Measurements from ENCODE around the gene TMED8.
"Not testable (repeated sequence)": the region's sequence is repeated elsewhere in the genome, so short reads cannot be mapped to it uniquely, and the experiment has no call there.

Gene TMED8

GRCh38 chr14:77376771-77377501 is at the start of gene TMED8, which contains the start of gene SAMD15:
TSS of gene TMED8 (minus strand) at chr14:77377094. CDS start at chr14:77377053, 41 bp downstream.
TSS of gene SAMD15 (plus strand) at chr14:77377379. CDS start at chr14:77377419, 40 bp downstream.
- DNase-seq (ENCODE audit: low read depth): peak; percentile 64

- no peak for DNase-seq (ENCODE audit: low read depth)
Measured at GRCh38 chr14:77426396-77426795, 49.5 kb upstream of the TMED8 start.

GRCh38 chr14:77424862-77425261 is 48.0 kb upstream of the TMED8 start:
- DNase-seq (ENCODE audit: low read depth): no peak

- DNase-seq (ENCODE audit: low read depth): no peak
Measured at GRCh38 chr14:77423423-77423822, 46.5 kb upstream of the TMED8 start, which contains the start of gene NOXRED1. TSS of gene NOXRED1 (minus strand) at chr14:77423523. CDS start at chr14:77422889, 634 bp downstream.

- peak; percentile 25 for DNase-seq (ENCODE audit: low read depth)
Measured at GRCh38 chr14:77421201-77421600, 44.3 kb upstream of the TMED8 start.

GRCh38 chr14:77416836-77417235 is 39.9 kb upstream of the TMED8 start:
- DNase-seq (ENCODE audit: low read depth): no peak

- not testable (repeated sequence) for DNase-seq (ENCODE audit: low read depth)
Measured at GRCh38 chr14:77416098-77416497, 39.2 kb upstream of the TMED8 start.

- DNase-seq (ENCODE audit: low read depth): not testable (repeated sequence)
Measured at GRCh38 chr14:77415403-77416030, 38.6 kb upstream of the TMED8 start.

GRCh38 chr14:77409131-77409533 is 32.2 kb upstream of the TMED8 start:
- no peak for DNase-seq (ENCODE audit: low read depth)

GRCh38 chr14:77407158-77407557 is 30.3 kb upstream of the TMED8 start:
- DNase-seq (ENCODE audit: low read depth): no peak

GRCh38 chr14:77406718-77407117 is 29.8 kb upstream of the TMED8 start:
- no peak for DNase-seq (ENCODE audit: low read depth)

GRCh38 chr14:77406086-77406485 is 29.2 kb upstream of the TMED8 start:
- DNase-seq (ENCODE audit: low read depth): no peak

- no peak for DNase-seq (ENCODE audit: low read depth)
Measured at GRCh38 chr14:77403768-77404167, 26.9 kb upstream of the TMED8 start.

GRCh38 chr14:77400216-77400615 is 23.3 kb upstream of the TMED8 start:
- no peak for DNase-seq (ENCODE audit: low read depth)

- no peak for DNase-seq (ENCODE audit: low read depth)
Measured at GRCh38 chr14:77390188-77390587, 13.3 kb upstream of the TMED8 start.

- no peak for DNase-seq (ENCODE audit: low read depth)
Measured at GRCh38 chr14:77378701-77379100, 1.8 kb upstream of the TMED8 start.

GRCh38 chr14:77377502-77377844 is 579 bp upstream of the TMED8 start:
- no peak for DNase-seq (ENCODE audit: low read depth)

- no peak for DNase-seq (ENCODE audit: low read depth)
Measured at GRCh38 chr14:77375973-77376770, 722 bp downstream of the TMED8 start.

GRCh38 chr14:77375164-77375950 is 1.5 kb downstream of the TMED8 start:
- DNase-seq (ENCODE audit: low read depth): no peak

- DNase-seq (ENCODE audit: low read depth): no peak
Measured at GRCh38 chr14:77372304-77372841, 4.5 kb downstream of the TMED8 start.

GRCh38 chr14:77369285-77369684 is 7.6 kb downstream of the TMED8 start:
- DNase-seq (ENCODE audit: low read depth): no peak

GRCh38 chr14:77364146-77364545 is 12.7 kb downstream of the TMED8 start:
- DNase-seq (ENCODE audit: low read depth): no peak

Data from HS-5 (cell line).